ENCODE results near the gene XDH. TPM values are rescaled to one million over a fixed set of nuclear protein-coding genes. Genes with fewer than 3 reads are reported as not detected.

XDH gene
- total RNA-seq, 1 experiment from 2014 or later, result 0.91 TPM

DNA sequence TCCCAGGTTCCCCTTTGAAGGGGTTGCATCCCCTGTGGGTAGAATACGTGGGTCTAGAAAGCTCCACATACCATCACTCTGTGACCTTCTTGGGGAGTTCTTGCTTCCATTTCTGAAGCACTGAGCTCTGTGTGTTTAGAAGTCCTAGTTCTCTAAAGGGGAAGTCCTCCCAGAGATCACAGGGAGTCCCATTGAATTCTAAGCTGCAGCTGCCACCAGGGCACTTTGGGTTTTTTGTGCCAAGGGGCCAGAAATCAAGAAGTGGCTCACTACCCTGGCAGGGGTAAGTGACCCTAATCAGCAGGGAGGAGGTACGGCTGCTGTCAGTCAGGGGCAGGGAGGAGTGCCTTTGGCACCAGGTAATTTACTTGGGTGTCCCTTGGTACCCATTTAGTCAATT is 109.7 kb downstream of the XDH start:
- no TSS peak for BruUV-seq (replicated peaks)
- H3K4me3 ChIP-seq (ENCODE audit: low read length), result no peak overlapping the region
- H3K9ac ChIP-seq (ENCODE audit: low read length), result no peak overlapping the region
- TF ChIP-seq EZH2phosphoT487 (IDR thresholded peaks at IDR 0.05; ENCODE audit: borderline replicate concordance, low read length) (no peak), EZH2 (IDR thresholded peaks at IDR 0.05; ENCODE audit: low read length, unreplicated experiment) (no peak)
- TF ChIP-seq, protein P1, sequence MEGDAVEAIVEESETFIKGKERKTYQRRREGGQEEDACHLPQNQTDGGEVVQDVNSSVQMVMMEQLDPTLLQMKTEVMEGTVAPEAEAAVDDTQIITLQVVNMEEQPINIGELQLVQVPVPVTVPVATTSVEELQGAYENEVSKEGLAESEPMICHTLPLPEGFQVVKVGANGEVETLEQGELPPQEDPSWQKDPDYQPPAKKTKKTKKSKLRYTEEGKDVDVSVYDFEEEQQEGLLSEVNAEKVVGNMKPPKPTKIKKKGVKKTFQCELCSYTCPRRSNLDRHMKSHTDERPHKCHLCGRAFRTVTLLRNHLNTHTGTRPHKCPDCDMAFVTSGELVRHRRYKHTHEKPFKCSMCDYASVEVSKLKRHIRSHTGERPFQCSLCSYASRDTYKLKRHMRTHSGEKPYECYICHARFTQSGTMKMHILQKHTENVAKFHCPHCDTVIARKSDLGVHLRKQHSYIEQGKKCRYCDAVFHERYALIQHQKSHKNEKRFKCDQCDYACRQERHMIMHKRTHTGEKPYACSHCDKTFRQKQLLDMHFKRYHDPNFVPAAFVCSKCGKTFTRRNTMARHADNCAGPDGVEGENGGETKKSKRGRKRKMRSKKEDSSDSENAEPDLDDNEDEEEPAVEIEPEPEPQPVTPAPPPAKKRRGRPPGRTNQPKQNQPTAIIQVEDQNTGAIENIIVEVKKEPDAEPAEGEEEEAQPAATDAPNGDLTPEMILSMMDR (conservative IDR thresholded peaks at IDR 0.05; ENCODE audit: low read depth, low read length), result no peak
- H3K36me3 ChIP-seq (ENCODE audit: low read depth, low read length), result no peaks in the 10 kb centered on the region
- H3K9me2 ChIP-seq (replicated peaks; ENCODE audit: low read length), result no peaks in the 10 kb centered on the region
- ATAC-seq, result no peak
- no peaks in the 10 kb centered on the region for H3F3A ChIP-seq (ENCODE audit: low read length, unreplicated experiment)
- H2AFZ ChIP-seq (ENCODE audit: low read length), result no peak overlapping the region
- no peaks in the 10 kb centered on the region for H4K20me1 ChIP-seq (ENCODE audit: low read length)
- H3K27me3 ChIP-seq (ENCODE audit: low read length), result no peaks in the 10 kb centered on the region
- no peaks in the 10 kb centered on the region for H3K4me1 ChIP-seq (ENCODE audit: insufficient read depth, low read length)
- no peak for DNase-seq
- no peaks in the 10 kb centered on the region for H3K9me3 ChIP-seq (ENCODE audit: low read length)
- CTCF ChIA-PET, result no interaction called here
- H3K79me2 ChIP-seq (ENCODE audit: low read length), result no peaks in the 10 kb centered on the region
- POLR2A ChIA-PET (ENCODE audit: unreplicated experiment), result no interaction called here
- no peak overlapping the region for H3K4me2 ChIP-seq (ENCODE audit: low read length)
- H3K27ac ChIP-seq (ENCODE audit: low read length), result no peak overlapping the region
- intact Hi-C loops (cut with micrococcal nuclease), result no loop called here

DNA sequence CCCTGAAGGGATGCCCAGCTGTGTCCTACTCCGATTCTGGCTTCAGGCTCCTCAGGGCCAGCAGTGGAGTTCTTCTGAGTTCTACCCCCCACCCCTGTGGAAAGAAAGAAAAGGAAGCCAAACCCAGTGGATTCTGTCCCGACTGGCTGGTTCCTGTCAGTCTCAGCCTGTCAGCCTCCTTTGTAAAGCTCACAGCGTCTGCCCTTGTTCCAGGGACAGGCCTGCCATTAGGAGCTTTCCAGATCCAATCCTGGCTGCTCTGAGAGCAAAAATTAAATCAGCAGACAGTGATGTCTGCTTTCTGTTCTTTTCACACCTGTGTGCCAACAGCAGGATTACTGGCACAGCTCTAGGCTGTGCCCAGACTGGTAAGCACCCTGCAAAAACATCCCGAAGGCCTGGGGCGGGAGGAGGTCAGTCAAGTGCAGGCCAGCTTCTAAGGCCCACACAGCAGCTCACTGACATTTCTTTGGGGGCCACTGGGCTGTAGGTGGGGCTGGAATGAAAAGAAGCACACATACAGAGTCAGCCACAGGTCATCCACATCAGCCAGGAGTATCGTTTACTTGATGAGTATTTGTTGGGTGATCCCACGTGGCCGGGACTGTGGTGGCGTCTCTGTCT is 111.5 kb downstream of the XDH start:
- Histone ChIP-seq H2AFZ (ENCODE audit: low read length) (no peak overlapping the region), H3K27ac (ENCODE audit: low read length) (no peak overlapping the region), H3K79me2 (ENCODE audit: low read length) (no peaks in the 10 kb centered on the region), H3K9ac (ENCODE audit: low read length) (no peak overlapping the region), H3K9me2 (replicated peaks; ENCODE audit: low read length) (no peaks in the 10 kb centered on the region), H3K4me2 (ENCODE audit: low read length) (no peak overlapping the region), H3K4me3 (ENCODE audit: low read length) (no peak overlapping the region), H3K9me3 (ENCODE audit: low read length) (no peaks in the 10 kb centered on the region), H3K36me3 (ENCODE audit: low read depth, low read length) (no peaks in the 10 kb centered on the region), H3K4me1 (ENCODE audit: insufficient read depth, low read length) (no peaks in the 10 kb centered on the region), H3K27me3 (ENCODE audit: low read length) (no peaks in the 10 kb centered on the region), H3F3A (ENCODE audit: low read length, unreplicated experiment) (no peaks in the 10 kb centered on the region), H4K20me1 (ENCODE audit: low read length) (no peaks in the 10 kb centered on the region)
- no TSS peak for BruUV-seq (replicated peaks)
- DNase-seq (no peak), ATAC-seq (no peak)
- TF ChIP-seq, protein P1 (conservative IDR thresholded peaks at IDR 0.05; ENCODE audit: low read depth, low read length), result no peak
- TF ChIP-seq EZH2 (IDR thresholded peaks at IDR 0.05; ENCODE audit: low read length, unreplicated experiment) (no peak), EZH2phosphoT487 (IDR thresholded peaks at IDR 0.05; ENCODE audit: borderline replicate concordance, low read length) (no peak)
- POLR2A ChIA-PET (ENCODE audit: unreplicated experiment), result no interaction called here
- intact Hi-C loops (cut with micrococcal nuclease), result no loop called here
- CTCF ChIA-PET, result no interaction called here

DNA sequence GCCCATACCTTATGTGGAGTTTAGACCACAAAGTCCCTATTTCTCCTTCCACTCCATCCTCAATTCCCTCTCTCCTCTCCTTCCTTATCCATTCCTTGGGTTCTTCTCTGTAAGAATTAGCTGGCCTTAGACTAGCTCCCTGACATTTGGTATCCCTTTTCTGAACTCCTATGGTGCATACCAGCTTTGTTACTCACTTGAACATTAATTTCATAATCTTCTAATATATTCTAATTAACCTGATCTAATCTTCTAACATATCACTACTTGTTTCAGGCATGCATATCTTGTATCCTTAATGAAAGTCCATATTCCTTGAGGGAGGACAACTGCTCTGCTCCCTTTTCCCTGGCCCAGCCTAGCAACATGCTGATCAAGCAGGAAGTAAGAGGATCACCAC is 114.2 kb downstream of the XDH start:
- H3K9ac ChIP-seq (ENCODE audit: low read length), result no peak overlapping the region
- no peaks in the 10 kb centered on the region for H3K79me2 ChIP-seq (ENCODE audit: low read length)
- no peaks in the 10 kb centered on the region for H4K20me1 ChIP-seq (ENCODE audit: low read length)
- H3F3A ChIP-seq (ENCODE audit: low read length, unreplicated experiment), result no peaks in the 10 kb centered on the region
- ChIA-PET CTCF (no interaction called here), POLR2A (ENCODE audit: unreplicated experiment) (no interaction called here)
- H3K9me3 ChIP-seq (ENCODE audit: low read length), result no peaks in the 10 kb centered on the region
- no peaks in the 10 kb centered on the region for H3K36me3 ChIP-seq (ENCODE audit: low read depth, low read length)
- no peak for ATAC-seq
- H3K9me2 ChIP-seq (replicated peaks; ENCODE audit: low read length), result no peaks in the 10 kb centered on the region
- intact Hi-C loops (cut with micrococcal nuclease), result no loop called here
- H3K4me3 ChIP-seq (ENCODE audit: low read length), result no peak overlapping the region
- no peaks in the 10 kb centered on the region for H3K27me3 ChIP-seq (ENCODE audit: low read length)
- no peak for DNase-seq
- no peaks in the 10 kb centered on the region for H3K4me1 ChIP-seq (ENCODE audit: insufficient read depth, low read length)
- no peak overlapping the region for H3K27ac ChIP-seq (ENCODE audit: low read length)
- BruUV-seq (replicated peaks), result no TSS peak
- H3K4me2 ChIP-seq (ENCODE audit: low read length), result no peak overlapping the region
- no peak overlapping the region for H2AFZ ChIP-seq (ENCODE audit: low read length)
- TF ChIP-seq EZH2 (IDR thresholded peaks at IDR 0.05; ENCODE audit: low read length, unreplicated experiment) (no peak), EZH2phosphoT487 (IDR thresholded peaks at IDR 0.05; ENCODE audit: borderline replicate concordance, low read length) (no peak)
- TF ChIP-seq, protein P1 (conservative IDR thresholded peaks at IDR 0.05; ENCODE audit: low read depth, low read length), result no peak
